ENCODE data around the gene GLRX3.

The GLRX3 gene

DNA sequence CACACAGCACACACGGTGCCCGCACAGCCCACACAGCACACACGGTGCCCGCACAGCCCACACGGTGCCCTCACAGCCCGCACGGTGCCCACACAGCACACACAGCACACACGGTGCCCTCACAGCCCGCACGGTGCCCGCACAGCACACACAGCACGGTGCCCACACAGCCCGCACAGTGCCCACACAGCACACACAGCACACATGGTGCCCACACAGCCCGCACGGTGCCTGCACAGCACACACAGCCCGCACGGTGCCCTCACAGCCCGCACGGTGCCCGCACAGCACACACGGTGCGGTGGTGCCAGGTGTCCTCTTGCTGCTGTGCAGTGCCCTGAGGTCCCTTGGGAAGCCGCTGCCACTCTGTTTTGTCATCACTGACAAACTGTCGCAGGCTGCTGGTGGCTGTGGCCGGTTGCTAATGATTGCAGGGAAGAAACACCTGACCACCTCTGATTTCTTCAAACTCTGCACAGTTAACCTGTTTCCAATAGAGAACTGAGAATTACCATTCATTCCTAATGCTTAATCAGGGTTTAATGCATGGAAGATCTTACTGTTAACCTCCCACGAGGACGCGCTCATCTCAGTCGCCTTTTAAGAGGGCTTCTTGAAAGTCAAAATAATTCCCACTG is 66.9 kb downstream of the GLRX3 start:
- TF ChIP-seq, protein P1, sequence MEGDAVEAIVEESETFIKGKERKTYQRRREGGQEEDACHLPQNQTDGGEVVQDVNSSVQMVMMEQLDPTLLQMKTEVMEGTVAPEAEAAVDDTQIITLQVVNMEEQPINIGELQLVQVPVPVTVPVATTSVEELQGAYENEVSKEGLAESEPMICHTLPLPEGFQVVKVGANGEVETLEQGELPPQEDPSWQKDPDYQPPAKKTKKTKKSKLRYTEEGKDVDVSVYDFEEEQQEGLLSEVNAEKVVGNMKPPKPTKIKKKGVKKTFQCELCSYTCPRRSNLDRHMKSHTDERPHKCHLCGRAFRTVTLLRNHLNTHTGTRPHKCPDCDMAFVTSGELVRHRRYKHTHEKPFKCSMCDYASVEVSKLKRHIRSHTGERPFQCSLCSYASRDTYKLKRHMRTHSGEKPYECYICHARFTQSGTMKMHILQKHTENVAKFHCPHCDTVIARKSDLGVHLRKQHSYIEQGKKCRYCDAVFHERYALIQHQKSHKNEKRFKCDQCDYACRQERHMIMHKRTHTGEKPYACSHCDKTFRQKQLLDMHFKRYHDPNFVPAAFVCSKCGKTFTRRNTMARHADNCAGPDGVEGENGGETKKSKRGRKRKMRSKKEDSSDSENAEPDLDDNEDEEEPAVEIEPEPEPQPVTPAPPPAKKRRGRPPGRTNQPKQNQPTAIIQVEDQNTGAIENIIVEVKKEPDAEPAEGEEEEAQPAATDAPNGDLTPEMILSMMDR (IDR thresholded peaks at IDR 0.05; ENCODE audit: insufficient read depth, low read length, poor library complexity, severe bottlenecking): no peak
- no peak for DNase-seq (ENCODE audit: extremely low read depth, insufficient read length)
- Histone ChIP-seq H3K4me3 (replicated peaks; ENCODE audit: low read depth, low read length) (no peak overlapping the region), H3K36me3 (ENCODE audit: control insufficient read depth, insufficient read depth, low read length) (no peaks in the 10 kb centered on the region), H3K27me3 (replicated peaks; ENCODE audit: control insufficient read depth, insufficient read depth, low read length) (no peaks in the 10 kb centered on the region)

DNA sequence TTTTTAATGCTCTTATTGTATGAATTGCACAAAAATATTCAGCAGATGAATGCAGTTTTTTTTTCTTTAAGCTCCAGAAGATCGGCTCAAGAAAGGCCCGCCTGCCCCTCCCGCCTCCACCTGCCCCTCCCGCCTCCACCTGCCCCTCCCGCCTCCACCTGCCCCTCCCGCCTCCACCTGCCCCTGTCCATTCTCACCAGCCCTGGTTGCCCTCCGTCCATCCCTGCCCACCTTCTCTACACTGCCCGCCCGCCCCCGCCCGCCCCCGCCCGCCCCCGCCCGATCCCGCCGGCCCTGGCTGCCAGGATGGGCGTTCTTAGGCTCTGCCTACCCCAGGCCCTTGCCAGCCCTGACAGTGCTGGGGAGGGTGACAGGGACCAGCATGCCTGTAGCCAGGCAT is 67.4 kb downstream of the GLRX3 start:
- DNase-seq (ENCODE audit: extremely low read depth, insufficient read length): no peak
- H3K4me3 ChIP-seq (replicated peaks; ENCODE audit: low read depth, low read length): no peak overlapping the region
- TF ChIP-seq, protein P1 (IDR thresholded peaks at IDR 0.05; ENCODE audit: insufficient read depth, low read length, poor library complexity, severe bottlenecking): no peak
- no peaks in the 10 kb centered on the region for H3K27me3 ChIP-seq (replicated peaks; ENCODE audit: control insufficient read depth, insufficient read depth, low read length)
- no peaks in the 10 kb centered on the region for H3K36me3 ChIP-seq (ENCODE audit: control insufficient read depth, insufficient read depth, low read length)

DNA sequence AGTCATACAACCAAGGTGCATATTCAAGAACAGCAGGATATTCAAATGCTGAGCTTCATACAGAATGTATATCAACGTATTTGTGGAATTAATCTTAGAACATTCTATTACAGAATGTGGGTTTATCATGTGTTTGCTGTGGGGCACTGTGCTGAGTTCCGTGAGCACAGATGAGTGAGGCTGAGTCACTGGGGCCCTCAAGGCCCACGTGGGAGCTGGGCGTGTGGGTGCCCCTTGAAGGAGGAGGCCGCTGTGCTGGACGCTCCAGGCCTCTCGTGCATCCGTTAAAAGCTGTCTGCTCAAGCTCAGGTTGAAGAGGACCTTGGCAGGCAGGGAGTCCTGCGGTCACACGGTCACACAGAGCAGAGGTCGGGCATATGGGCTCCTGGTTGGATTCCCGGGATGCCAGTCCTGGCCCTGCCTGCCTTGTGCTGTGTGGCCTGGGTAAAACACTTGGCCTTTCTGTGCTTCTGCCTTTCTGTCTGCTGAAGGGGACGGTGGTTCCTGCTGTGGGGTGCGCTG is 70.1 kb downstream of the GLRX3 start:
- H3K36me3 ChIP-seq (ENCODE audit: control insufficient read depth, insufficient read depth, low read length): no peaks in the 10 kb centered on the region
- no peak overlapping the region for H3K4me3 ChIP-seq (replicated peaks; ENCODE audit: low read depth, low read length)
- DNase-seq (ENCODE audit: extremely low read depth, insufficient read length): no peak
- TF ChIP-seq, protein P1 (IDR thresholded peaks at IDR 0.05; ENCODE audit: insufficient read depth, low read length, poor library complexity, severe bottlenecking): no peak
- no peaks in the 10 kb centered on the region for H3K27me3 ChIP-seq (replicated peaks; ENCODE audit: control insufficient read depth, insufficient read depth, low read length)

DNA sequence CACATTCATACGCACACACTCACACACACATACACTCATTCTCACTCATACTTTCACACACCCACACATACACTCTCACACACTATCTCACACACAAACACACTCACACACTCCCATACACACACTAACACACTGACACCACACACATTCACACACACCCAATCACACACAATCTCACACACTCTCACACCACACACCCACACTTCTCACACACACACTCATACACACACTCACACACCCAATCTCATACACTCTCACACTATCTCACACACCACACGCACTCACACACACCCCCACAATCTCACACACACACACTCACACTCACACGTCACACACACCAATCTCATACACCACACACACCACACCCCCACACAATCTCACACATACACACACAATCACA is 71.0 kb downstream of the GLRX3 start:
- Histone ChIP-seq H3K36me3 (ENCODE audit: control insufficient read depth, insufficient read depth, low read length) (no peaks in the 10 kb centered on the region), H3K4me3 (replicated peaks; ENCODE audit: low read depth, low read length) (no peak overlapping the region), H3K27me3 (replicated peaks; ENCODE audit: control insufficient read depth, insufficient read depth, low read length) (no peaks in the 10 kb centered on the region)
- no peak for DNase-seq (ENCODE audit: extremely low read depth, insufficient read length)
- TF ChIP-seq, protein P1 (IDR thresholded peaks at IDR 0.05; ENCODE audit: insufficient read depth, low read length, poor library complexity, severe bottlenecking): no peak

DNA sequence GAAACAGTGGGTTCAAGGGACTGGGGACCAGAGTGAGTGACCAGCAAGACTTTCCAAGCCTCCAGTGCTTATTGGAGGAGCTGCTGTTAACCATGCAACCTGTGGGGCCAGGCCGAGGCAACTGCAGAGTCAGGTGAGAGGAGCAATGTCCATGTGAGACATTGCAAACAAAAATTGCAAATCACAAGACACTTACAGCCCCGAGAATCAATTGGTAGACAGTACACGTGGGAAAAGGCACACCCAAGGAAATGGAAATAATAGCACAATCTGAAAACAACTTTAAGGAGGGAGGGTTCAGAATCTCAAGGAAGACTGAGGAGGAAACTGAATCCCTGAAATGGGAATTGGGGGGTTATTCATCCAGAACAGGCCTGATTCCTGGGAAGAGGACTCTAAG is 72.6 kb downstream of the GLRX3 start:
- no peak overlapping the region for H3K4me3 ChIP-seq (replicated peaks; ENCODE audit: low read depth, low read length)
- no peaks in the 10 kb centered on the region for H3K27me3 ChIP-seq (replicated peaks; ENCODE audit: control insufficient read depth, insufficient read depth, low read length)
- TF ChIP-seq, protein P1 (IDR thresholded peaks at IDR 0.05; ENCODE audit: insufficient read depth, low read length, poor library complexity, severe bottlenecking): no peak
- no peaks in the 10 kb centered on the region for H3K36me3 ChIP-seq (ENCODE audit: control insufficient read depth, insufficient read depth, low read length)
- DNase-seq (ENCODE audit: extremely low read depth, insufficient read length): no peak

DNA sequence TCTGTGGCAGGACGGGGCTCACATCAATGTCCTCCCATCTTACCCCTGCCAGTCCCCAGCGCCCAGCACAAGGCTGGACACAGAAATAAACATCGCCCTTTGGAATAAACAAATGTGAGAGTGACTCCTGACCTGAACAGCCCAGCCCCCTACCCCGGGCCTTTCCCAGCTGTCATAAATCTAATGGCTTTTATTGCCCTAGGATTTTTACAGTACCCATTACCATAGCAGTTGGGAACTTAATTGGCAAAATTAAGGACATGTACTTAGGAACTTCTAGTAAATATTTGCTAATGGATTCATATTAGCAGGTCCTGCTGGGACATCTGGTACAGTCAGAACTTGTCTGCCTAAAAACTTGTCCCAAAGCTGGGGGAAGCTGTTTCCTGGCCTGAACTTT is 76.6 kb downstream of the GLRX3 start:
- Histone ChIP-seq H3K36me3 (ENCODE audit: control insufficient read depth, insufficient read depth, low read length) (no peaks in the 10 kb centered on the region), H3K4me3 (replicated peaks; ENCODE audit: low read depth, low read length) (no peak overlapping the region), H3K27me3 (replicated peaks; ENCODE audit: control insufficient read depth, insufficient read depth, low read length) (no peaks in the 10 kb centered on the region)
- TF ChIP-seq, protein P1 (IDR thresholded peaks at IDR 0.05; ENCODE audit: insufficient read depth, low read length, poor library complexity, severe bottlenecking): no peak
- DNase-seq (ENCODE audit: extremely low read depth, insufficient read length): no peak

All from GM06990 (cell line).